ENCODE measurements around the gene SMCHD1. TPM values are rescaled to one million over a fixed set of nuclear protein-coding genes. Genes with fewer than 3 reads are reported as not detected.

SMCHD1 gene
- total RNA-seq, 1 experiment from 2014 or later: 61.0 TPM

- Histone ChIP-seq H3K36me3 (ENCODE audit: low read depth, low read length) (peaks cover 32% of the 10 kb centered on the region), H3K9me3 (ENCODE audit: low read length) (no peaks in the 10 kb centered on the region), H3K79me2 (ENCODE audit: low read length) (peaks cover 26% of the 10 kb centered on the region), H3F3A (ENCODE audit: low read length, unreplicated experiment) (no peaks in the 10 kb centered on the region), H3K4me3 (ENCODE audit: low read length) (no peak overlapping the region), H3K27me3 (ENCODE audit: low read length) (no peaks in the 10 kb centered on the region), H3K9me2 (replicated peaks; ENCODE audit: low read length) (no peaks in the 10 kb centered on the region), H3K9ac (ENCODE audit: low read length) (no peak overlapping the region), H3K4me1 (ENCODE audit: insufficient read depth, low read length) (no peaks in the 10 kb centered on the region), H3K27ac (ENCODE audit: low read length) (no peak overlapping the region), H2AFZ (ENCODE audit: low read length) (no peak overlapping the region), H4K20me1 (ENCODE audit: low read length) (no peaks in the 10 kb centered on the region; the same call in 1 of the 2 replicates), H3K4me2 (ENCODE audit: low read length) (no peak overlapping the region)
- ATAC-seq (no peak), DNase-seq (no peak)
- no TSS peak for BruUV-seq (replicated peaks)
- intact Hi-C loops (cut with micrococcal nuclease): no loop called here
- TF ChIP-seq EZH2phosphoT487 (IDR thresholded peaks at IDR 0.05; ENCODE audit: borderline replicate concordance, low read length) (no peak), EZH2 (IDR thresholded peaks at IDR 0.05; ENCODE audit: low read length, unreplicated experiment) (no peak), CTCF (conservative IDR thresholded peaks at IDR 0.05; ENCODE audit: low read depth, low read length) (no peak)
- CTCF ChIA-PET: no interaction called here
- POLR2A ChIA-PET (ENCODE audit: unreplicated experiment): interaction anchor here (0.5 kb wide), 1 partner anchor 225 kb away, joined by 4 read pairs; no protein-coding TSS in a partner anchor
Measured at GRCh38 chr18:2680216-2680792, 24.8 kb downstream of the SMCHD1 start.

GRCh38 chr18:2681993-2682603, 26.6 kb downstream of the SMCHD1 start:
- no peaks in the 10 kb centered on the region for H3F3A ChIP-seq (ENCODE audit: low read length, unreplicated experiment)
- TF ChIP-seq EZH2 (IDR thresholded peaks at IDR 0.05; ENCODE audit: low read length, unreplicated experiment) (no peak), EZH2phosphoT487 (IDR thresholded peaks at IDR 0.05; ENCODE audit: borderline replicate concordance, low read length) (no peak), CTCF (conservative IDR thresholded peaks at IDR 0.05; ENCODE audit: low read depth, low read length) (no peak)
- intact Hi-C loops (cut with micrococcal nuclease): loop anchor here (2.0 kb wide), 1 partner anchor 23 kb away; no protein-coding TSS in a partner anchor
- BruUV-seq (replicated peaks): no TSS peak
- H3K4me2 ChIP-seq (ENCODE audit: low read length): no peak overlapping the region
- H4K20me1 ChIP-seq (ENCODE audit: low read length): no peaks in the 10 kb centered on the region; the same call in 1 of the 2 replicates
- no peak overlapping the region for H3K27ac ChIP-seq (ENCODE audit: low read length)
- ATAC-seq (no peak), DNase-seq (no peak)
- ChIA-PET POLR2A (ENCODE audit: unreplicated experiment) (no interaction called here), CTCF (no interaction called here)
- peaks cover 44% of the 10 kb centered on the region for H3K79me2 ChIP-seq (ENCODE audit: low read length)
- H3K36me3 ChIP-seq (ENCODE audit: low read depth, low read length): peaks cover 35% of the 10 kb centered on the region
- H3K9me3 ChIP-seq (ENCODE audit: low read length): no peaks in the 10 kb centered on the region
- H2AFZ ChIP-seq (ENCODE audit: low read length): no peak overlapping the region
- H3K9ac ChIP-seq (ENCODE audit: low read length): no peak overlapping the region
- H3K9me2 ChIP-seq (replicated peaks; ENCODE audit: low read length): no peaks in the 10 kb centered on the region
- H3K4me1 ChIP-seq (ENCODE audit: insufficient read depth, low read length): no peaks in the 10 kb centered on the region
- no peaks in the 10 kb centered on the region for H3K27me3 ChIP-seq (ENCODE audit: low read length)
- H3K4me3 ChIP-seq (ENCODE audit: low read length): no peak overlapping the region

GRCh38 chr18:2683055-2683454, 27.5 kb downstream of the SMCHD1 start:
- Histone ChIP-seq H3K36me3 (ENCODE audit: low read depth, low read length) (peaks cover 45% of the 10 kb centered on the region), H3K9me2 (replicated peaks; ENCODE audit: low read length) (no peaks in the 10 kb centered on the region), H3K4me1 (ENCODE audit: insufficient read depth, low read length) (no peaks in the 10 kb centered on the region), H3K27me3 (ENCODE audit: low read length) (no peaks in the 10 kb centered on the region), H3K4me2 (ENCODE audit: low read length) (no peak overlapping the region), H2AFZ (ENCODE audit: low read length) (no peak overlapping the region), H3K27ac (ENCODE audit: low read length) (no peak overlapping the region), H3K9me3 (ENCODE audit: low read length) (no peaks in the 10 kb centered on the region), H4K20me1 (ENCODE audit: low read length) (no peaks in the 10 kb centered on the region; the same call in 1 of the 2 replicates), H3F3A (ENCODE audit: low read length, unreplicated experiment) (no peaks in the 10 kb centered on the region), H3K9ac (ENCODE audit: low read length) (no peak overlapping the region), H3K4me3 (ENCODE audit: low read length) (no peak overlapping the region), H3K79me2 (ENCODE audit: low read length) (peaks cover 51% of the 10 kb centered on the region)
- no peak for ATAC-seq
- DNase-seq: no peak
- ChIA-PET POLR2A (ENCODE audit: unreplicated experiment) (interaction anchor here (0.7 kb wide), 1 partner anchor 25 kb away, joined by 5 read pairs; no protein-coding TSS in a partner anchor), CTCF (no interaction called here)
- intact Hi-C loops (cut with micrococcal nuclease): loop anchor here (2.0 kb wide), 1 partner anchor 24 kb away; no protein-coding TSS in a partner anchor
- TF ChIP-seq EZH2 (IDR thresholded peaks at IDR 0.05; ENCODE audit: low read length, unreplicated experiment): no peak
- BruUV-seq (replicated peaks): no TSS peak
